HepG2 (cell line): ENCODE measurements around the gene LTBR. TPM values are rescaled to one million over a fixed set of nuclear protein-coding genes. Genes with fewer than 3 reads are reported as not detected.

Experiments
- BRF2 ChIP-seq: sonication (generic); formaldehyde crosslinking; IDR thresholded peaks from 2 replicates; pipeline ENCODE4 v1.8.1; 2022; ENCODE audit warnings: mild to moderate bottlenecking, missing genetic modification reagents
- ESRRA ChIP-seq: sonication (generic); formaldehyde crosslinking; IDR thresholded peaks from 2 replicates; pipeline ENCODE4 v1.5.1; 2020; ENCODE audit warnings: mild to moderate bottlenecking, low read depth, missing genetic modification reagents
- SALL2 ChIP-seq: sonication (generic); formaldehyde crosslinking; IDR thresholded peaks from 2 replicates; pipeline ENCODE4 v1.8.1; 2023; ENCODE audit warnings: mild to moderate bottlenecking, missing genetic modification reagents, inconsistent platforms
- SIN3B ChIP-seq: fragments of 150-350 bp; IDR thresholded peaks from 2 replicates; pipeline ENCODE4 v1.6.1; 2014; ENCODE audit warnings: low read length
- SKIL ChIP-seq: sonication (generic); formaldehyde crosslinking; IDR thresholded peaks from 2 replicates; pipeline ENCODE4 v1.8.0; 2022; ENCODE audit warnings: missing genetic modification reagents, mild to moderate bottlenecking, moderate library complexity, borderline replicate concordance
- SYNCRIP ChIP-seq: fragments of 200-400 bp; formaldehyde crosslinking; IDR thresholded peaks from 2 replicates; pipeline ENCODE4 v1.6.1; 2018; ENCODE audit warnings: mild to moderate bottlenecking, low read depth, low read length; ENCODE audit not compliant: insufficient read depth
- ZFP62 ChIP-seq: sonication (generic); formaldehyde crosslinking; IDR thresholded peaks from 2 replicates; pipeline ENCODE4 v1.4.0; 2020; ENCODE audit warnings: missing genetic modification reagents
- ZNF292 ChIP-seq: sonication (generic); formaldehyde crosslinking; IDR thresholded peaks from 2 replicates; pipeline ENCODE4 v1.8.1; 2022; ENCODE audit warnings: mild to moderate bottlenecking, low read depth, missing genetic modification reagents, borderline replicate concordance
- ZNF580 ChIP-seq: IDR thresholded peaks from 2 replicates; pipeline ENCODE4 v1.6.1; 2016; ENCODE audit warnings: low read depth, borderline replicate concordance
- ZNF816 ChIP-seq: sonication (generic); formaldehyde crosslinking; IDR thresholded peaks from 2 replicates; pipeline ENCODE4 v1.8.0; 2022; ENCODE audit warnings: missing genetic modification reagents, mild to moderate bottlenecking, borderline replicate concordance
- polyA plus RNA-seq, 8 experiments: library from polyadenylated mRNA; depleted of rRNA in 3 of 8; stranded (reverse) in 7 of 8; unstranded in 1 of 8; fragments of >200 nt; fragmentation: Illumina TruSeq in 4 of 8; extraction: Trizol in 4 of 8; gene quantifications; 2 replicates each; pipeline versions ENCODE4 v1.2.1 to v1.2.3, GENCODE V29; 2011 to 2016; ENCODE audit warnings: low read depth in 4 of 8, missing spikeins in 1 of 8, mixed read lengths in 1 of 8; ENCODE audit not compliant: insufficient read depth in 1 of 8
- total RNA-seq, 5 experiments: library from RNA; depleted of rRNA; stranded (reverse); fragments of >200 nt; fragmentation: Illumina TruSeq; extraction: Trizol; gene quantifications; 2 replicates each; pipeline ENCODE4 v1.2.3, GENCODE V29; 2016; ENCODE audit warnings: low read depth in 1 of 5
- TF ChIP-seq, protein P1 (sequence below): sonication (generic); formaldehyde crosslinking; conservative IDR thresholded peaks from 2 replicates; pipeline ENCODE4 v1.4.0; 2020; ENCODE audit warnings: mild to moderate bottlenecking, missing genetic modification reagents, moderate library complexity
- TF ChIP-seq, protein P2 (sequence below): sonication (generic); formaldehyde crosslinking; IDR thresholded peaks from 2 replicates; pipeline ENCODE4 v1.8.1; 2023; ENCODE audit warnings: mild to moderate bottlenecking, inconsistent platforms, moderate library complexity, missing genetic modification reagents, borderline replicate concordance
- TF ChIP-seq, protein P3 (sequence below): sonication (generic); formaldehyde crosslinking; IDR thresholded peaks from 2 replicates; pipeline ENCODE4 v1.4.0; 2020; ENCODE audit warnings: missing genetic modification reagents
- TF ChIP-seq, protein P4 (sequence below): sonication (generic); formaldehyde crosslinking; IDR thresholded peaks from 2 replicates; pipeline ENCODE4 v1.5.0; 2020; ENCODE audit warnings: missing genetic modification reagents
- TF ChIP-seq, protein P5 (sequence below): sonication (generic); formaldehyde crosslinking; IDR thresholded peaks from 2 replicates; pipeline ENCODE4 v1.5.0; 2020; ENCODE audit warnings: mild to moderate bottlenecking, missing genetic modification reagents

The LTBR gene
- total and polyA plus RNA-seq, 2 of the 13 experiments (the other 11 are each of a cell fraction or from before 2014, with no cell fraction given), result 31.4 to 34.8 TPM

DNA sequence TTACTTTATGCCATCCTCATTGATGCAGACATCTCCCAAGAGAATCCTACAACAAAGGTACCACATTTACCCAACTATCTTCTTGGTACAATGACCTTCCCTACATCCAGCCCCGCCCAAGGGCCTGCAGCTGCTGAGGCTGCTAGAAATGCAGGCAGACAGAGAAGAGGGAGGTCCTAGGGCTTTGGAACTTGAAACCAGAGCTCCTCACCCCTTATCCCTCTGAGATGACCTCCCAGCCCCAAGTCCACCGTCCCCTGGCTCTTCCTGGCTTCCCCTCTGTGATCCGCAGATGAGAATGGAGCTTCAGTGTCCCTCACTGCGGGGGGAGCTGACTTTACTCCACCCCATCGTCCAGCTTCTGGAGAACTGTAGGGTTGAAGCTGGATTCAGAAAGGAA is 40.4 kb upstream of the LTBR start (continued):
- TF ChIP-seq SKIL (CRISPR knock-in tag) (no peak), ESRRA (CRISPR knock-in tag) (0 out of 2 replicates have a peak, but pooled peaks have one; percentile 34), ZNF580 (CRISPR knock-in tag) (no peak), BRF2 (CRISPR knock-in tag) (no peak), SIN3B (no peak), SYNCRIP (no peak), ZFP62 (CRISPR knock-in tag) (no peak), ZNF816 (CRISPR knock-in tag) (no peak), ZNF292 (CRISPR knock-in tag) (peak; percentile 53; the same call in 1 of the 2 replicates), SALL2 (no peak)
- TF ChIP-seq, protein P1, sequence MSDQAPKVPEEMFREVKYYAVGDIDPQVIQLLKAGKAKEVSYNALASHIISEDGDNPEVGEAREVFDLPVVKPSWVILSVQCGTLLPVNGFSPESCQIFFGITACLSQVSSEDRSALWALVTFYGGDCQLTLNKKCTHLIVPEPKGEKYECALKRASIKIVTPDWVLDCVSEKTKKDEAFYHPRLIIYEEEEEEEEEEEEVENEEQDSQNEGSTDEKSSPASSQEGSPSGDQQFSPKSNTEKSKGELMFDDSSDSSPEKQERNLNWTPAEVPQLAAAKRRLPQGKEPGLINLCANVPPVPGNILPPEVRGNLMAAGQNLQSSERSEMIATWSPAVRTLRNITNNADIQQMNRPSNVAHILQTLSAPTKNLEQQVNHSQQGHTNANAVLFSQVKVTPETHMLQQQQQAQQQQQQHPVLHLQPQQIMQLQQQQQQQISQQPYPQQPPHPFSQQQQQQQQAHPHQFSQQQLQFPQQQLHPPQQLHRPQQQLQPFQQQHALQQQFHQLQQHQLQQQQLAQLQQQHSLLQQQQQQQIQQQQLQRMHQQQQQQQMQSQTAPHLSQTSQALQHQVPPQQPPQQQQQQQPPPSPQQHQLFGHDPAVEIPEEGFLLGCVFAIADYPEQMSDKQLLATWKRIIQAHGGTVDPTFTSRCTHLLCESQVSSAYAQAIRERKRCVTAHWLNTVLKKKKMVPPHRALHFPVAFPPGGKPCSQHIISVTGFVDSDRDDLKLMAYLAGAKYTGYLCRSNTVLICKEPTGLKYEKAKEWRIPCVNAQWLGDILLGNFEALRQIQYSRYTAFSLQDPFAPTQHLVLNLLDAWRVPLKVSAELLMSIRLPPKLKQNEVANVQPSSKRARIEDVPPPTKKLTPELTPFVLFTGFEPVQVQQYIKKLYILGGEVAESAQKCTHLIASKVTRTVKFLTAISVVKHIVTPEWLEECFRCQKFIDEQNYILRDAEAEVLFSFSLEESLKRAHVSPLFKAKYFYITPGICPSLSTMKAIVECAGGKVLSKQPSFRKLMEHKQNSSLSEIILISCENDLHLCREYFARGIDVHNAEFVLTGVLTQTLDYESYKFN (CRISPR knock-in tag), result peak; percentile 27; the same call in 1 of the 2 replicates
- TF ChIP-seq, protein P2, sequence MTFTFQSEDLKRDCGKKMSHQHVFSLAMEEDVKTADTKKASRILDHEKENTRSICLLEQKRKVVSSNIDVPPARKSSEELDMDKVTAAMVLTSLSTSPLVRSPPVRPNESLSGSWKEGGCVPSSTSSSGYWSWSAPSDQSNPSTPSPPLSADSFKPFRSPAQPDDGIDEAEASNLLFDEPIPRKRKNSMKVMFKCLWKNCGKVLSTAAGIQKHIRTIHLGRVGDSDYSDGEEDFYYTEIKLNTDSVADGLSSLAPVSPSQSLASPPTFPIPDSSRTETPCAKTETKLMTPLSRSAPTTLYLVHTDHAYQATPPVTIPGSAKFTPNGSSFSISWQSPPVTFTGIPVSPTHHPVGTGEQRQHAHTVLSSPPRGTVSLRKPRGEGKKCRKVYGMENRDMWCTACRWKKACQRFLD (CRISPR knock-in tag), result no peak
- TF ChIP-seq, protein P3, sequence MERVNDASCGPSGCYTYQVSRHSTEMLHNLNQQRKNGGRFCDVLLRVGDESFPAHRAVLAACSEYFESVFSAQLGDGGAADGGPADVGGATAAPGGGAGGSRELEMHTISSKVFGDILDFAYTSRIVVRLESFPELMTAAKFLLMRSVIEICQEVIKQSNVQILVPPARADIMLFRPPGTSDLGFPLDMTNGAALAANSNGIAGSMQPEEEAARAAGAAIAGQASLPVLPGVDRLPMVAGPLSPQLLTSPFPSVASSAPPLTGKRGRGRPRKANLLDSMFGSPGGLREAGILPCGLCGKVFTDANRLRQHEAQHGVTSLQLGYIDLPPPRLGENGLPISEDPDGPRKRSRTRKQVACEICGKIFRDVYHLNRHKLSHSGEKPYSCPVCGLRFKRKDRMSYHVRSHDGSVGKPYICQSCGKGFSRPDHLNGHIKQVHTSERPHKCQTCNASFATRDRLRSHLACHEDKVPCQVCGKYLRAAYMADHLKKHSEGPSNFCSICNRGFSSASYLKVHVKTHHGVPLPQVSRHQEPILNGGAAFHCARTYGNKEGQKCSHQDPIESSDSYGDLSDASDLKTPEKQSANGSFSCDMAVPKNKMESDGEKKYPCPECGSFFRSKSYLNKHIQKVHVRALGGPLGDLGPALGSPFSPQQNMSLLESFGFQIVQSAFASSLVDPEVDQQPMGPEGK (CRISPR knock-in tag), result peak; percentile 72
- TF ChIP-seq, protein P4, sequence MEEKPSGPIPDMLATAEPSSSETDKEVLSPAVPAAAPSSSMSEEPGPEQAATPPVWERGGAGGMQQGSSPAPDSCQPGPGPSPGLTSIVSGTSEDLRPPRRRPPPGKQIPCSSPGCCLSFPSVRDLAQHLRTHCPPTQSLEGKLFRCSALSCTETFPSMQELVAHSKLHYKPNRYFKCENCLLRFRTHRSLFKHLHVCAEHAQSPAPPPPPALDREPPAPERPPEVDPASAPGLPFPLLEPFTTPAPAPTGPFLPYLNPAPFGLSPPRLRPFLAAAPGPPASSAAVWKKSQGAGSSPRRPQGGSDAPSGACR (CRISPR knock-in tag), result no peak
- TF ChIP-seq, protein P5, sequence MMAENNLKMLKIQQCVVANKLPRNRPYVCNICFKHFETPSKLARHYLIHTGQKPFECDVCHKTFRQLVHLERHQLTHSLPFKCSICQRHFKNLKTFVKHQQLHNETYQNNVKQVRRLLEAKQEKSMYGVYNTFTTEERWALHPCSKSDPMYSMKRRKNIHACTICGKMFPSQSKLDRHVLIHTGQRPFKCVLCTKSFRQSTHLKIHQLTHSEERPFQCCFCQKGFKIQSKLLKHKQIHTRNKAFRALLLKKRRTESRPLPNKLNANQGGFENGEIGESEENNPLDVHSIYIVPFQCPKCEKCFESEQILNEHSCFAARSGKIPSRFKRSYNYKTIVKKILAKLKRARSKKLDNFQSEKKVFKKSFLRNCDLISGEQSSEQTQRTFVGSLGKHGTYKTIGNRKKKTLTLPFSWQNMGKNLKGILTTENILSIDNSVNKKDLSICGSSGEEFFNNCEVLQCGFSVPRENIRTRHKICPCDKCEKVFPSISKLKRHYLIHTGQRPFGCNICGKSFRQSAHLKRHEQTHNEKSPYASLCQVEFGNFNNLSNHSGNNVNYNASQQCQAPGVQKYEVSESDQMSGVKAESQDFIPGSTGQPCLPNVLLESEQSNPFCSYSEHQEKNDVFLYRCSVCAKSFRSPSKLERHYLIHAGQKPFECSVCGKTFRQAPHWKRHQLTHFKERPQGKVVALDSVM (CRISPR knock-in tag), result no peak
